Activated T-helper 9 cell treated with anti-CD3 and anti-CD28 coated beads, Interleukin-2, amount 50 U/mL, for 16 hours (primary cell): Measurements from ENCODE around the gene EZH2.

Experiments used
- DNase-seq: peaks from one replicate; pipeline ENCODE4 v3.0.0-alpha.2; 2020; ENCODE audit warnings: low read depth

Gene EZH2

DNA sequence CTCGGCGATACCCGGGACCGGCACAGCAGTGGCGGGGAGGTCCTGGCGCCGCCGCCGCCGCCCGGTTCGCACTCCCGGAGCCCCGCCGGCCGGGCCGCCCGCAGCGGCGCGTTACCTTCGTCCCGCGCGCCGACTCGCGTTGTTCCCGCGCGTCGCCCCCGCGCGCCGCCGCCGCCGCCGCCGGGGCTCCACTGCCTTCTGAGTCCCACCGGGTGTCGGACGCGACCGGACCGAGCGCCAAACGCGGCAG is at the start of gene EZH2:
TSS of gene EZH2 (minus strand) at position 243 of the 250 bp plus-strand sequence. CDS start 36,993 bp downstream, outside the sequence.
- DNase-seq = no peak

DNA sequence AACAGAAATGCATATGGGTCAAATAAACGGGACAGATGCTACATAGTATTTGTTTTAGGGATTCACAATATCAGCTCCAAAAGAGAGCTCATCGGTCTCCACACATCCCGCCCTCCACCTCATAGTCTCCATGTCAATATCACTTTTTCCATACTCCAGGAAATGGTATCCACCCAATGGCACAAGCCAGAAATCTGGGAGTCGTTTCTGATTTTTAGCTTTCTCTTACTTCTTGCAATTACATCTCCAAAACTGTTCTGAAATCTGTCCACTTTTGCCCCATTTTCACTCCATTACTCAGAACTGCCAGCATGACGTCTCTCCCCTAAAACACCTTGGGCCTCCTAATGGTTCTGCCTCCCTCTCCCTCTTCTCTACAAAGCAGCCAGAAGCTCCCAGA is 47.4 kb upstream of the EZH2 start:
- no peak for DNase-seq

DNA sequence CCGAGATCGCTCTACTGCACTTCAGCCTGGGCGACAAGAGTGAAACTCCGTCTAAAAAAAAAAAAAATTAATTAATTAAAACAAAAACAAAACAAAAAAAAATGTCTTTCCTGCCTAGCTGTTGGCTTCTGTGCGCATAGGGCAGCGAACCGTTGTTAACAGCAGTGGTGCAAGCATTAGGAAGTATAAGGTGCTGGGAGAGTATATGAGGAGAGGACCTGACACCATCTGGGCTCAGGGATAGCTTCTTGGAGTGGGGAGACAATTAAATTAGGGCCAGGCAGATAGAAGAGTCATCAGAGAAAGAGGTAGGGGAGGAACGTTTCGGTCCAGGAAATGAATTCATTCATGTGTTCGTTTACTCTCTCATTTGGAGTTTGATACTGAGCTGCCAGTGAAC is 46.2 kb upstream of the EZH2 start:
- DNase-seq = no peak

DNA sequence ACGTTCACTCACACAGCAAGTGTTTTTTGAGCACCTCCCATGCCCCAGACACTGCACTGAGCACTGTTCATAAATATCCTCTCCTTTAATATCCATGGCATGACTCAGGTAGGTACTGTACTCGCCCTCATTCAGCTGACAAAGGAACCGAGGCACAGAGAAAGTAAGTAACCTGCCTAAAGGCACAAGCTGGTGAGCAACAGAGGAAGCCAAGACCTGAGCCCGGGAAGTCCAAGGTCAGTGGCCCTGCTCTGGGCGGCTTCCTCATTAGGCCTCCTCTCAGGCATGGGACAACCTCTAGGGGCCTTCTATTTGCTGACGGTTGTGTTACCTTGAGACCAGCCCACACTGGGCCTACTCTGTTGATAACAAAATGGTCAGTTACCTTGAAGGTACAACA is 45.1 kb upstream of the EZH2 start:
- no peak for DNase-seq

GRCh38 chr7:148927123-148928045 is 43.3 kb upstream of the EZH2 start:
- no peak for DNase-seq

DNA sequence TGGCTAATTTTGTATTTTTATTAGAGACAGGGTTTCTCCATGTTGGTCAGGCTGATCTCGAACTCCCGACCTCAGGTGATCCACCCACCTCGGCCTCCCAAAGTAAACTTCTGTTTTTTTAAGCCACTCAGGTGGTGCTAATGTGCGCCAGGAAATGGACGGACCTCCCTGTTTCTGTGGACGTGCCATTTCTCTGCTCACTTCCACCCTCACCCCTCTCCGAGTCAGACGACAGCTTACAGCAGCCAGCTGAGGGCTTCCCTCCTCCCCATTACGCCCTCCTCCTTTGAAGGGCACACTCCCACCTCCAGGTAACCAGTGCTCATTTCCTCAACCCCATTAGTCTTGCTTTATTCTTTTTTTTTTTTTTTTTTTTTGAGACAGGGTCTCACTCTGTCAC is 41.7 kb upstream of the EZH2 start:
- no peak for DNase-seq

DNA sequence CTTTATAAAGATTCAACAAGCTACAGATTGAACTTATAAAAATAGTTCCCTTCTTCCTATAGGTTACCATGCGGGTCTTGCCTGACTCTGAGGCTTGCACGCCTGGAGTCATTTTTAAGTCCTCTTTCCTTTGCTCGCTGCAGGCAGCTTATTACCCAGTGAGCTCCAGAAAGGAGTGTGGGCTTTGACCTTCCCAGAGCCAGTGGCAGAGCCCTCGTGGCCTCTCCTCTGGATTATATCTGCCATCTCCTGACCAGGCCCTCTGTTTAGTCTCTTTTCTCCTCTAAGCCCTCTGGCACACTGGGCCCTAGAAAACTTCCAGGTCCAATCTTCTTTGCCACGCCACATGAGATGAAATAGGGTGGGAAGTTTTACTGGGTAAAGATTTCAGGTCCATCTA is 39.9 kb upstream of the EZH2 start:
- DNase-seq = no peak

DNA sequence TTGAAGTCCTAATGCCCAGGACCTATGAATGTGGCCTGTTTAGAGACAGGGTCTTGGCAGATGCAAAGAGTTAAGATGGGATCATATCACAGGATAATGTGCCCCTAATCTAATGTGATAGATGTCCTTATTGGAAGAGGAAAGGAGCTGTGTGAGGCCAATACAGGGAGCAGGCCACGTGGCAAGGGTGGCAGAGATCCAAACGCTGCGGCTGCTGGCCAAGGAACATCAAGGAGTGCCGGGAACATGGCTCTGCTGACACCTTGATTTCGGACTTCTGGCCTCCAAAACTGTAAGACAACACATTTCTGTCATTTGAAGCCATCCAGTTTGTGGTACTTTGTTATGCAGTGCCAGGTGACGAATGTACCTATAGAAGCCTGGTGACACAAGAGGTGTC is 37.7 kb upstream of the EZH2 start:
- no peak for DNase-seq

GRCh38 chr7:148921189-148921588 is 37.1 kb upstream of the EZH2 start:
- no peak for DNase-seq

DNA sequence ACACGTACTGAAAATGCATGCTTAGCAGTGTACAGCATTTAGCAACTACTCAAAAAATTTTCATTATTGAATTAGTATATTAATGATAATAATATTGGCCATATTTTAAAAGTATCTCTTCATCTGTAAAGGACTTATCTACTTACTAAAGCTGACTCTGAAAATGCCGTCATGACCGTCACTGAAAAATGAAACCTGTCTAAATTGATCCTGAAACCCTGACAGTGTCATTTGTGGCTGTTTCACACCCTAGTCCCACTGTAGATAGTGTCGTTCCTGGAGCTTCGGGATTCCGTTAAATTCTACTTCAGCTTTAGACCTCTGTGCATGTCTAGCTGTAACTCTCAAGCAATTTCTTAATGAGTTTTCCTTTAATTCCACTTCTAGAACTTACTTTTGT is 35.8 kb upstream of the EZH2 start:
- no peak for DNase-seq

GRCh38 chr7:148918058-148918596 is 34.0 kb upstream of the EZH2 start:
- DNase-seq = no peak

GRCh38 chr7:148916186-148916585 is 32.1 kb upstream of the EZH2 start:
- DNase-seq = no peak

DNA sequence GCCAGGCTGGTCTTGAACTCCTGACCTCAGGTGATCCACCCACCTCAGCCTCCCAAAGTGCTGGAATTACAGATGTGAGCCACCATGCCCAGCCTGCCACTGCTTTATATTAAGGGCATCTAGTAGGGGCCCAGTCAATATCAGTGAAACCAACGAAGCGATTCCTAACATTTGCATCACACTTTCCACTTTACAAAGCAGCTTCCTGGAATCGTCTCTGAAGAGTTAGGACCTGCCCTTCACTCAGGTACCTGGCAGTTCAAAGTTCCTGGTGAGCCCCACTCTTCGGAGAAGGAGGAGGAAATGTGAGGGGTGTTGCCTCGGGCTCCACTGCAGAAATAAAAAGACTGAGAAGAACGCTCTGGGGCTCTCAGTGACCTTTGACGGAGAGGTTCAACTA is 31.1 kb upstream of the EZH2 start:
- no peak for DNase-seq

GRCh38 chr7:148914208-148914777 is 30.2 kb upstream of the EZH2 start:
- DNase-seq = peak; percentile 43

DNA sequence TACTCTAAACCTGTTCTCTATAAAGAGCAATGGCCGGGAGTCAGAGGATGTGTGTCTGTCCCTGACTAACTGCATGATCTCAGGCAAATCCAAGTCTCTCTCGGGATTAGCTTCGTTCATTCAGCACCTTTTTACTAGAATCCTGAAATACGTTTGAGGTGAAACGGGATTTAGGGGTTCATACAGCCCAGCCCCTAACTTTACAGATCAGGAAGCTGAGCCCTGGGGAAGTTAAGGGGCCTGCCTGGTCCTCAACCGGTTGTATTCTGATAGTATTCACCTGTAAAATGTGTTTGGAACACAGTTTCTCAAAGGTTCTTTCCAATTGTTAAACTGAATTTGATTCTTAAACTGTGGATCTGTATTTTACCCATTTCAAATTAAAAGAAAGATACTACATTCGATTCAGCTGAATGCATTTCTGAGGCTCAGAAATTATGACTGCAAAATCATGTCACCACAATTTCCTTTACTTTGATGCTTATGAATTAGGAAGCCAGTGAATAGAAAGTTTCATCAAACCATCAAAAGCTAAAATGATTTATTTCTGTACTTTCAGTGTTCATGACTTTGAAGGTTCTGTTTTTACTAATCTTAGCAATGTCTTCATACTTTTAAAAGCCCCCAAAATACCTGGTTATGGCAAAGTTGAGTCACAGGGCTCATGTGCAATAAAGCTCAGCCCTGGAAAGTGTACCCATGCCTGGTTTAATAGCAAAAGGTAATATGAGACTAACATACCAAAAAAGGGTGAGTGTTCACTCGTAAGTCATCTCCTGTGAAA is 28.9 kb upstream of the EZH2 start:
- no peak for DNase-seq

DNA sequence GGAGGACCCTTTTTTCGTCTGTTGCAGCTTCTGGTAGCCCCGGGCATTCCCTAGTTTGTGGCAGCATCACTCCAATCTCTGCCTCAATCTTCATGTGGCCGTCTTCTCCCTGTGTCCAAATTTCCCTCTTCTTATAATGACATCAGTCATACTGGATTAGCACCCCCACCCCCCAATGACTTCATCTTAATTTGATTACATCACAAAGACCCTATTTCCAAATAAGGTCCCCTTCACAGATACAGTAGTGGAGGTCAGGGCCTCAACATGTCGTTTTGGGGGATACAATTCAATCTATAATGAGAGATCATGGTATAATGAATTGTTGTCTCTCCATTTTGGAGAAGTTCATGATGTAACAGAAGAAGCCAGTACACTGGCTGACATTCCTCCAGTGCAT is 28.1 kb upstream of the EZH2 start:
- DNase-seq = no peak

GRCh38 chr7:148911626-148912025 is 27.5 kb upstream of the EZH2 start:
- DNase-seq = no peak

DNA sequence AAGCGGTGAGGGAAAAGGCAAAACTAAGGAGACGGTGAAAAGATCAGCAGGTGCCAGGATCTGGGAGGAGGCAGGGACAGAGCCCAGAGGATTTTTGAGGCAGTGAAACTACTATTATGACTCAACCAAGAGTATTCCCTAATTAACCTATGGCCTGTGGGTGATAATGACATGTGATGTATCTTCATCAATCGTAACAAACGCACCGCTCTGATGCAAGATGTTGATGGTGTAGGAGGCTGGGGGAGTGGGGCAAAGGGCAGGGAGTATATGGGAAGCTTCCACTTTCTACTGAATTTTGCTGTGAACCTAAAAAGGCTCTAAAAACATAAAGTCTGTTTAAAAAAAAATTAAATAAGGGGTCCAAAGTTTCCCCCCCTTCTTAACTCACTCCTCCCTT is 25.5 kb upstream of the EZH2 start:
- no peak for DNase-seq

DNA sequence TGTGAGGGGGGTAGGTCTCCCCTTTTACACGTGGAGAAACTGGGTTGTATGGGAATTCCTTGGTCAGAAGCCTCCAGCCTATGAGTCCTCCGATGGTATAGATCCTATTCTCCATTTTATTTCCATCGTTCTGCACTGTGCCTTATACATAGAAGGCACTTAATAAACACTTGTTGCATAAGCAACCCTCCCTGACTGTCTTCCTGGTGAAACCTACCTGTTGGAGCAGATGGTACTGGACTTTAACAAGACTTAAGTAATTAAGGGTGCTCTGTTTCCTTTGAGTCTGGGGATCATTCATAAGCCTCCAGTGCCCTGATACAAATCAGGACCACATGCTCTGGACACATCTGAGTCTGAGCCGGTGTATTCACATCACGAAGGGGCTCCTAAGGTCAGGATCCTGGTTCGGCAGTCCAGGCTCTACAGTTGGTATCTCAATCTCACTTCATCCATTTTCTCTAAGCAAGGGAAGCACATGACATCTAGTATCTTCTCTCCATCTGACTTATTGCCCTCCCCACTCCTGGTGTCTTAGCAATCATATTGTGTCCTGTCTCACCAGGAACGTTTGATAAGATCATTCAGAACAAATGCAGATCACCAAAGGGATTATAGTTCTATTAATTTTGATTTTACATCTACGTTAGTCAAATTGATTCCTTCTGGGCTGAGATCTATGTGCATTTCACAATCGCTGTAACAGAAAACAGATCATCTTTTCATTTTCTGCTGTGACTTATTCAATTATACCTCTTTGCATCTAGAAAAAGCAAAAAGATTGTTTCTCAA is 22.8 kb upstream of the EZH2 start:
- DNase-seq = no peak

DNA sequence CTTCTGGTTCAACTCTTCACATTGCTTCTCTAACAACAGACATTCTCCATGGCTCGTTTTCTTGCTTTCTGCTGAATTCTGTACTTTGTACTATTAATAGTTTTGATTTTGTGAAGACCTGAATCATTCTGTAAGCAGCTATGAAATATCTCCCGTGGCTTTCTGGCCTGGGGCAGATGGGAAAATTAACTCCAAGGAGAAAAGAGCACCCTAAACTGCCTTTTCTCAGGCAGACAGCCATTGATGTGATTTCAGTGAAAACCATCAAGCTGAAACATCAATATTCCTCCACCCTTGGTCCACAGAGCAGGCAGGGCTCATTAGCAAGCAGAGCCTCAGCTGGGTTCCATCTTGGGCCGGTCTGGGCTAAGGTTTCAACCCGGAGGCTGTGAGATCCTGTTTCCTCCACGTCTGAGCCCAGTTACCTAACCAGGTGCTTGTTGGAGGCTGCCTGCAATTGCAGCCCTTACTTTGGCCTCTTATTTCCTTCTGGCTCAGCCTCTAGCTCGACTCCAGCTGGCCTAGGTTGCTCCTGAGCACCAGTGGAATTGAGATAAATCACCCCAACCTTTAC is 21.1 kb upstream of the EZH2 start:
- DNase-seq = no peak

GRCh38 chr7:148903504-148903903 is 19.4 kb upstream of the EZH2 start:
- DNase-seq = no peak

DNA sequence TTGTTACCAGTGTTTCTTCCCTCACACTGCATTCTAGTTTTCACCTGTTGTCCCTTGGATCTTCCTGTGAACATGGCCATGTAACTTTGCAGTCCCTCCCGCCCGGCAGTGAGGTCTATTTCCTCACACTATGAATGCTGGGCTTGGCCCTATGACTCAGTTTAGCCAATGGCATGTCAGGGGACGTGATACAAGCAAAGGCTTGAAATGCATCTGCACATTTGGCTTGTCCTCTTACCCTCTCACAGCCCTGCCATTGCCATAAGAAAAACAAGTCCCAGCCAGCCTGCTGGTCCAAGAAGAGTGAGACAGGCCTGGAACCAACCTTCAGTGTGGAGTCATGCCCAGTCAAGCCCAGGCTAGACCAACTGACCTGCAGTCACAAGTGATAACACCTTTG is 17.1 kb upstream of the EZH2 start:
- DNase-seq = no peak
